ENCODE data around the gene CDKAL1. TPM values are rescaled to one million over a fixed set of nuclear protein-coding genes. Genes with fewer than 3 reads are reported as not detected.
"Not testable (repeated sequence)": the region's sequence is repeated elsewhere in the genome, so short reads cannot be mapped to it uniquely, and the experiment has no call there.

Gene CDKAL1
- total RNA-seq, 1 donor from 2014 or later: 29.5 TPM

- intact Hi-C loops (cut with micrococcal nuclease): no loop called here
These were observed 50.0 kb downstream of the CDKAL1 start for GRCh38 chr6:20584100-20584731.

DNA sequence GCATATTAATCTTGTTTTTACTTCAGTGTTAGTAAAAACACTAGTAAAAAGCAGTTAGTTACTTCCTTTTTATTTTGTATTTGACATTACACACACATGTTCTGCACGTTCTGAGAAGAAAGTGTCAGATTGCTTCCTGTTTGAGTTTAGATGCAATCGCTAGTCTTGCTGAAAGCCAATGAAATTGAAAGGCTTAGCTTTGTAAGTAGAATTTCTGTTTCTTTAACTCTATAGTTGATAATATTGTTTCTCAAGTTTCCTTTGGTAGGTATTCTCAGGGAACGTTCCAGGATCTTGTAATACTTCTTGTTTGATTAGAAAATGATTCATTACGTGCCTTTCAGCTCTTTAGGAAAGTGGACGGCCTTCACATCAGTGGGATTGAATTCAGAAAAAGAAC is 55.0 kb downstream of the CDKAL1 start:
- intact Hi-C loops (cut with micrococcal nuclease): no loop called here

DNA sequence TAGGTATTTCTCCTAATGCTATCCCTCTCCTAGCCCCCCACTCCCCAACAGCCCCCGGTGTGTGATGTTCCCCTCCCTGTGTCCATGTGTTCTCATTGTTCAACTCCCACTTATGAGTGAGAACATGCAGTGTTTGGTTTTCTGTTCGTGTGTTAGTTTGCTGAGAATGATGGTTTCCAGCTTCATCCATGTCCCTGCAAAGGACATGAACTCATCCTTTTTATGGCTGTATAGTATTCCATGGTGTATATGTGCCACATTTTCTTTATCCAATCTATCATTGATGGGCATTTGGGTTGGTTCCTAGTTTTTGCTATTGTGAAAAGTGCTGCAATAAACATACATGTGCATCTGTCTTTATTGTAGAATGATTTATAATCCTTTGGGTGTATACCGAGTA is 56.2 kb downstream of the CDKAL1 start:
- intact Hi-C loops (cut with micrococcal nuclease): not testable (repeated sequence)

- intact Hi-C loops (cut with micrococcal nuclease): not testable (repeated sequence)
These were observed 60.1 kb downstream of the CDKAL1 start for GRCh38 chr6:20594299-20594853.

GRCh38 chr6:20599302-20600051 is 65.2 kb downstream of the CDKAL1 start:
- intact Hi-C loops (cut with micrococcal nuclease): no loop called here

- intact Hi-C loops (cut with micrococcal nuclease): no loop called here
These were observed 66.6 kb downstream of the CDKAL1 start for GRCh38 chr6:20600831-20601230.

- intact Hi-C loops (cut with micrococcal nuclease): no loop called here
These were observed 69.9 kb downstream of the CDKAL1 start for GRCh38 chr6:20604159-20604558.

- intact Hi-C loops (cut with micrococcal nuclease): no loop called here
These were observed 70.8 kb downstream of the CDKAL1 start for GRCh38 chr6:20605061-20605460.

GRCh38 chr6:20605581-20605980 is 71.3 kb downstream of the CDKAL1 start:
- intact Hi-C loops (cut with micrococcal nuclease): no loop called here

GRCh38 chr6:20606831-20607230 is 72.6 kb downstream of the CDKAL1 start:
- intact Hi-C loops (cut with micrococcal nuclease): no loop called here

DNA sequence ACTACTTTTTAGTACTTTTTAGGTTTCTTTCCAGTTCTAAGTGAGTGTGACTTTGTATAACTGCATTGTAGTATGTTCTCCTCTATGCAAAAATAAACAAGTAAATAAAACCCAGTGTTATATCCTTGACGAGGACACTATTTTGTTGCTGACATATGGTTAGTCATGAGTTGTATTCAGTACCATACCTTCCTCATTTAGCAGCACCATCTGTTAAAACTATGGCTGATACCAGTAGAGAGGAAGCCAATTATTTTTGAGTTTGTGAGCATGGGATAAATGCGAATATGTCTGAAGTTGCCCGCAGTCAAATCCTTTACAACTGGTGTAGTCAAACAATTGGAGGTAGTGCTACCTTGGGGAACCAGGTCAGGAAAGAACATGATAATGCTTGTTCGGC is 74.1 kb downstream of the CDKAL1 start:
- intact Hi-C loops (cut with micrococcal nuclease): no loop called here

DNA sequence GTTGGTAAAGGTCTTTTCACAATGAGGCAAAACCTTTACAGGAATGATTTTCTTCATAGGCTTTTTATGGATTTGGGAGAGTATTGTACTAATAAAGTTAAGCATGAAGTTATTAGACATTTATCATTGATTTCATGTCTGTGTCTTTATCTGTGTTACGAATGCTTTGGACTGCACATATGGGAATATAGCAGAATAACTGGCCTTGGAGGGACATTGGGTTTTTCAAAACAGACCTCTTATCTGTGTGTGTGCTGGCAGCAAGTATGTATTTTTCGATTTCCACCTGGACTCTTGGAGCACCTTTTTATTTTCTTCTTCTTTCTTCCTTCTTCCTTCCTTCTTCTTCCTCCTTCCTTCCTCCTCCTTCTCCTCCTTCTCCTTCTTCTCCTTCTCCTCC is 74.6 kb downstream of the CDKAL1 start:
- intact Hi-C loops (cut with micrococcal nuclease): no loop called here

GRCh38 chr6:20609924-20610323 is 75.7 kb downstream of the CDKAL1 start:
- intact Hi-C loops (cut with micrococcal nuclease): not testable (repeated sequence)

GRCh38 chr6:20610636-20611370 is 76.5 kb downstream of the CDKAL1 start:
- intact Hi-C loops (cut with micrococcal nuclease): no loop called here

DNA sequence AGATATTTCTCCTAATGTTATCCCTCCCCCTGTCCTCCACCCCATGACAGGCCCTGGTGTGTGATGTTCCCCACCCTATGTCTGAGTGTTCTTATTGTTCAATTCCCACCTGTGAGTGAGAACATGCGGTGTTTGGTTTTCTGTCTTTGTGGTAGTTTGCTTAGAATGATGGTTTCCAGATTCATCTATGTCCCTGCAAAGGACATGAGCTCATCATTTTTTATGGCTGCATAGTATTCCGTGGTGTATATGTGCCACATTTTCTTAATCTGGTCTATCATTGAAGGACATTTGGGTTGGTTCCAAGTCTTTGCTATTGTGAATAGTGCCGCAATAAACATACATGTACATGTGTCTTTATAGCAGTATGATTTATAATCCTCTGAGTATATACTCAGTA is 83.3 kb downstream of the CDKAL1 start:
- intact Hi-C loops (cut with micrococcal nuclease): not testable (repeated sequence)

- intact Hi-C loops (cut with micrococcal nuclease): no loop called here
These were observed 85.8 kb downstream of the CDKAL1 start for GRCh38 chr6:20620043-20620442.

DNA sequence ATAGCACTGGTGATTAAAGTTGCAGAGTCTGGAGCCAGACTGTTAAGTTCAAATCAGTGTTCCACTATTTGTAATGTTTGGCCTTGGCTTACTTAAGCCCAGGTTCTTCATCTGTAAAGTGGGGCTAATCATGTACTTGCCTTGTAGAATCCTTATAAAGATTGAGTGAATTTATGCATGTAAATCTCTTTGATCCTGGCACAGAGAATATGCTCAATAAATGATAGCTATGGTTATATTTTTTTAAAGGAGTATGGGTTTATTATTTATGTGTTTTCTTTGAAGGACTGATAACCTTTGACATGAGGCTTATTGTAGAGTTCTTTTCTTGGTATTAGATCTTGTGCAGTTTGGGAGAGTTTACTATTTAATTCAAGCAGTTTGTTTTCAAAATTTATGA is 89.5 kb downstream of the CDKAL1 start:
- intact Hi-C loops (cut with micrococcal nuclease): no loop called here

DNA sequence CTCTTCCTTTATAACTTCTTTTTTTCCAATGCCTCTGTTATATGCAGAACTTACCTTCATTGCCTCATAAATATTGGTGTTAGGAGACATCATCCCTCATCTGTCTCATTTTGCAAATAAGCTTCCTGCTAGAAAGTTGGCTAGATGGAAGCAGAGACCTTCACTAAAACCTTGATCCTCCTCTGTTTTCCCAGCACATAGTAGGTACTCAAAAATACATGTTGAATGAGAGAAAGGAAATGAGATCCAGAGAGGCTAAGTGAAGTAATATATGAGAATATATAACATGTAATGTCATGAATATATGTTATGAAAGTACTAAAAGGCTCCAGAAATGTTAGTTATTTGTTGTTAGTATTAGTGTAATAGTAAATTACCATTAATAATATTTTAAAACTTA is 91.9 kb downstream of the CDKAL1 start:
- intact Hi-C loops (cut with micrococcal nuclease): no loop called here

DNA sequence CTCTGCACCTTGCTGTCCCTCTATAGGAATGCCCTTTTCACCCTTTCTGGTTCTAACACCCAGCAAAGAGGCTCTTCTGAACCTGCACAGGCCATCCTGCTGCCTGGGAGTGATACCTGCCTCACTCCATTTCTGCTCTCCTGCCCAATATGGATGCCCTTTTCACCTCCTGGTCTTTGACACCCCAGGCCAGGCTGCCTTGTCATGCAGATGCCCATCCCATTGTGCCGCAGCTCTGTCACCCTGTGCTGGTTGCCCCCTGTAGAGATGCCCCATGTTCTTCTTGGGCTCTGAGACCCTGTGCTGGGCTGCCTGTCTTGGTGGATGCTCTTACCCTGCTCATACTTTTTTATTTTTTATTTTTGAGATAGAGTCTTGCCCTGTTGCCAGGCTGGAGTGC is 95.3 kb downstream of the CDKAL1 start:
- intact Hi-C loops (cut with micrococcal nuclease): no loop called here

- intact Hi-C loops (cut with micrococcal nuclease): no loop called here
These were observed 95.9 kb downstream of the CDKAL1 start for GRCh38 chr6:20630136-20630535.

DNA sequence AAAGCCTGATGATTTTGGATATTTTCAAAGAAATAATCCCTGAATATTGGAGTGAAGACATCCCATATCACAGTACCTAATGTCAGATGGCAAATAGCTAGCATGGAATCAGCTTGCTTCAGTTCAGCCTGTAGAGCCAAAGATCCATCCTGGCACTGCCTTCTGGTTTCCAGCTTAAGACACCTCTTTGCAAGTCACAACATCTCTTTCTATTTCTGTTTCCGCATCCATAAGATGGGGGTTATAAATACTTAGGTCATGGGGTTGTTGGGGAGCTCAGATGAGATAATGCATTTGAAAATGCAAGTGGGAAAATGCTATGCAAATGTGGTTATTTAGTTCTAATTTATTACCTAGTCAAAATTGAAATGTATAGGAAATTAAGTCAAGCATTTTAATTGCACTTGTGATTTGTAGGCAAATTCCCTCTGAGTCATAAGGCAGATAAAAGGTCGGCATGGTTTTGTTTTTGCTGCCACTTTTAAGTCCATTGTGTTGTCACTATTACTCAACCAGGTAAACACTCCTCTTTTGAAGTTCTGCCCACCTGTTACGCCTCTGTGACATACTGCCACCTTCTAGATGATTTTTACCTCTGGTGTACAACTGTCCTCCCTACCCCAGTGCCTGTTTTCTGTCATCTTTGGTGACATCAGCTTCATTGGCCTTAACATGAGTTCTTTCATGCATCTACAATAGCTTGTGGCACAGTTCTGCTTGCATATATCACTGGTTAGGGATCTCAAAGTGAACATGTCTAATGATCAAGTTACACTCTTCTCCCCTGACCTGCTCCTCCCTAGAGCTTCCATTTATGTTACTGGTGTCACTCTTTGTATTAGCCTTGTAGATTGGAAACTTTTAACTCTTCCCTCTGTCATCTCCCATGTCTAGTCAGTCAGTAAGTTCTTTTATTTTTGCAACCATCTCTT is 96.6 kb downstream of the CDKAL1 start:
- intact Hi-C loops (cut with micrococcal nuclease): no loop called here

All from T-helper 2 cell treated with Interferon-gamma antibody and Interleukin-4, amounts not matched to agents 100 ng/mL and 5 ng/mL, for 36 hours (primary cell).